Measurements from ENCODE around the gene USP17L26.
"Not testable (repeated sequence)": the region's sequence is repeated elsewhere in the genome, so short reads cannot be mapped to it uniquely, and the experiment has no call there.

USP17L26 gene

GRCh38 chr4:9334358-9334757 lies at the start of gene USP17L26:
TSS of gene USP17L26 (plus strand) at chr4:9334658. CDS start at chr4:9334658, 0 bp downstream.
- not testable (repeated sequence) for DNase-seq

- not testable (repeated sequence) for DNase-seq
Observed at GRCh38 chr4:9324191-9324590, 10.3 kb upstream of the USP17L26 start.

GRCh38 chr4:9324865-9325264 lies 9.6 kb upstream of the USP17L26 start, which contains the start of gene USP17L24:
TSS of gene USP17L24 (plus strand) at chr4:9325165. CDS start at chr4:9325165, 0 bp downstream.
- not testable (repeated sequence) for DNase-seq

GRCh38 chr4:9329611-9330010 lies 4.8 kb upstream of the USP17L26 start, which contains the start of gene USP17L25:
TSS of gene USP17L25 (plus strand) at chr4:9329911. CDS start at chr4:9329911, 0 bp downstream.
- not testable (repeated sequence) for DNase-seq

GRCh38 chr4:9339103-9339502 lies 4.6 kb downstream of the USP17L26 start, which contains the start of gene USP17L5:
TSS of gene USP17L5 (plus strand) at chr4:9339403. CDS start at chr4:9339403, 0 bp downstream.
- DNase-seq, result not testable (repeated sequence)

GRCh38 chr4:9343848-9344247 lies 9.4 kb downstream of the USP17L26 start, which contains the start of gene USP17L27:
TSS of gene USP17L27 (plus strand) at chr4:9344148. CDS start at chr4:9344148, 0 bp downstream.
- DNase-seq, result not testable (repeated sequence)

GRCh38 chr4:9348593-9348992 lies 14.1 kb downstream of the USP17L26 start, which contains the start of gene USP17L28:
TSS of gene USP17L28 (plus strand) at chr4:9348893. CDS start at chr4:9348893, 0 bp downstream.
- not testable (repeated sequence) for DNase-seq

GRCh38 chr4:9350866-9351265 lies 16.4 kb downstream of the USP17L26 start:
- DNase-seq, result not testable (repeated sequence)

GRCh38 chr4:9353338-9353737 lies 18.9 kb downstream of the USP17L26 start, which contains the start of gene USP17L29:
TSS of gene USP17L29 (plus strand) at chr4:9353638. CDS start at chr4:9353638, 0 bp downstream.
- not testable (repeated sequence) for DNase-seq

- DNase-seq, result not testable (repeated sequence)
Observed at GRCh38 chr4:9362829-9363228, 28.4 kb downstream of the USP17L26 start, which contains the start of gene USP17L30. TSS of gene USP17L30 (plus strand) at chr4:9363129. CDS start at chr4:9363129, 0 bp downstream.

- DNase-seq, result not testable (repeated sequence)
Observed at GRCh38 chr4:9379881-9380280, 45.4 kb downstream of the USP17L26 start.

- DNase-seq, result not testable (repeated sequence)
Observed at GRCh38 chr4:9381012-9381534, 46.6 kb downstream of the USP17L26 start.

GRCh38 chr4:9384126-9384525 lies 49.7 kb downstream of the USP17L26 start:
- DNase-seq, result no peak

All from bone marrow (tissue), 2 donors.